ENCODE results near the gene PRDM10. TPM values are rescaled to one million over a fixed set of nuclear protein-coding genes. Genes with fewer than 3 reads are reported as not detected.

Gene PRDM10
- total RNA-seq, 4 donors from 2014 or later: 7.2 to 13.4 (median 8.1) TPM

- no peak for TF ChIP-seq CTCF (IDR thresholded peaks at IDR 0.05)
- DNase-seq (ENCODE audit: low spot score) (no peak), ATAC-seq (ENCODE audit: low FRiP score) (no peak)
Observed at GRCh38 chr11:129930296-129930695, 72.3 kb downstream of the PRDM10 start.

GRCh38 chr11:129929721-129930120 lies 72.9 kb downstream of the PRDM10 start:
- ATAC-seq (ENCODE audit: low FRiP score) (no peak), DNase-seq (ENCODE audit: low spot score) (no peak)
- TF ChIP-seq CTCF (IDR thresholded peaks at IDR 0.05): no peak

GRCh38 chr11:129928923-129929692 lies 73.5 kb downstream of the PRDM10 start:
- TF ChIP-seq CTCF (IDR thresholded peaks at IDR 0.05): no peak
- DNase-seq (ENCODE audit: low spot score) (no peak), ATAC-seq (ENCODE audit: low FRiP score) (no peak)

- DNase-seq (ENCODE audit: low spot score) (no peak), ATAC-seq (ENCODE audit: low FRiP score) (no peak)
- TF ChIP-seq CTCF (IDR thresholded peaks at IDR 0.05): no peak
Observed at GRCh38 chr11:129922674-129923073, 80.0 kb downstream of the PRDM10 start.

GRCh38 chr11:129918361-129918760 lies 84.3 kb downstream of the PRDM10 start:
- DNase-seq (ENCODE audit: low spot score) (no peak), ATAC-seq (ENCODE audit: low FRiP score) (no peak)
- no peak for TF ChIP-seq CTCF (IDR thresholded peaks at IDR 0.05)

- TF ChIP-seq CTCF (IDR thresholded peaks at IDR 0.05): no peak
- no peak for DNase-seq (ENCODE audit: low spot score)
- no peak for ATAC-seq (ENCODE audit: low FRiP score)
Observed at GRCh38 chr11:129917231-129917630, 85.4 kb downstream of the PRDM10 start.

- no peak for TF ChIP-seq CTCF (IDR thresholded peaks at IDR 0.05)
- ATAC-seq (ENCODE audit: low FRiP score) (no peak), DNase-seq (ENCODE audit: low spot score) (no peak)
Observed at GRCh38 chr11:129911298-129911697, 91.3 kb downstream of the PRDM10 start.

All from omental fat pad (tissue), 4 donors.